Stimulated activated naive B cell treated with anti-CD40 and anti-IgM and Interleukin-4, amounts not matched to agents 10 μg/mL and 1 μg/mL and 100 μg/mL, for 72 hours (primary cell): ENCODE measurements around the gene IBA57.

ENCODE experiments used
- ATAC-seq, 2 donors: fragments of 150-1000 bp; cut with Tn5 transposase; replicated peaks; 2 replicates each; pipeline ENCODE4 v1.10.0; 2021; ENCODE audit warnings: moderate library complexity in 1 of 2
- DNase-seq: peaks from one replicate; pipeline ENCODE4 v3.0.0; 2021
- H3K27ac Mint-ChIP-seq: one replicate; pipeline ENCODE4 v1.8.0; 2022; ENCODE audit warnings: mild to moderate bottlenecking, mixed read lengths
- H3K27me3 Mint-ChIP-seq, 2 donors: one replicate each; pipeline ENCODE4 v1.8.0; 2022; ENCODE audit warnings: mixed read lengths in 2 of 2
- H3K36me3 Mint-ChIP-seq, 2 donors: one replicate each; pipeline ENCODE4 v1.8.0; 2022; ENCODE audit warnings: mixed read lengths in 2 of 2, mild to moderate bottlenecking in 1 of 2
- H3K4me1 Mint-ChIP-seq, 2 donors: one replicate each; pipeline ENCODE4 v1.8.0; 2022; ENCODE audit warnings: mixed read lengths in 2 of 2, mild to moderate bottlenecking in 1 of 2
- H3K4me3 Mint-ChIP-seq, 2 donors: one replicate each; pipeline ENCODE4 v1.8.0; 2022; ENCODE audit warnings: mild to moderate bottlenecking in 2 of 2, mixed read lengths in 2 of 2, moderate library complexity in 1 of 2
- H3K9me3 Mint-ChIP-seq, 2 donors: one replicate each; pipeline ENCODE4 v1.8.0; 2022; ENCODE audit warnings: mixed read lengths in 2 of 2, mild to moderate bottlenecking in 1 of 2

Gene IBA57

DNA sequence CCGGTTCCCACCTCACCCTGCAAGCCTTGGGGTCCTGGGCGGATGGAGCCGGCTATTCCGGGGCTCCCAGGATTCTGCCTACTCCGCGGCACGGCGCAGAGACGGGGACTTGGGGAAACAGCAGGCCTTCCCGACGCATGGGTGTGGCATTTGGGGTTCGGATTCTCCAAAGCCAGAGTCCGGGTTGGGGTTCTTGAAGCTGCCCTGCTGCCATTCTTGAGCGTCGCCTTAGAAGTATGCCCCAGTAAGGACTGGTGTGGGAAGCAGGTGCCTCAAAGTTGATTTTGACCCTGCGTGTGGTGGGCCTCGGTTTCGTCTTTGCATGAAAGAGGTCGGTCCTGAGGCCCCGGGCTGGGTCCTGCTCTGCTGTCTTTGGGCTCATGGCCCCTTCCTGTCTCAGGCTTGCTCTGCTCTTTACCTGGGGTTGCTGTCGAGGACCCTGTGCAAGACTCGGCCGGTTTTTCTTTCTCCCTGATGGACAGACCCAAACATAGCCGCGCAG lies 24.8 kb upstream of the IBA57 start:
- peaks cover 20 to 58% of the 10 kb centered on the region in 2 donors for H3K4me1 Mint-ChIP-seq
- DNase-seq (no peak), ATAC-seq (no peak)

DNA sequence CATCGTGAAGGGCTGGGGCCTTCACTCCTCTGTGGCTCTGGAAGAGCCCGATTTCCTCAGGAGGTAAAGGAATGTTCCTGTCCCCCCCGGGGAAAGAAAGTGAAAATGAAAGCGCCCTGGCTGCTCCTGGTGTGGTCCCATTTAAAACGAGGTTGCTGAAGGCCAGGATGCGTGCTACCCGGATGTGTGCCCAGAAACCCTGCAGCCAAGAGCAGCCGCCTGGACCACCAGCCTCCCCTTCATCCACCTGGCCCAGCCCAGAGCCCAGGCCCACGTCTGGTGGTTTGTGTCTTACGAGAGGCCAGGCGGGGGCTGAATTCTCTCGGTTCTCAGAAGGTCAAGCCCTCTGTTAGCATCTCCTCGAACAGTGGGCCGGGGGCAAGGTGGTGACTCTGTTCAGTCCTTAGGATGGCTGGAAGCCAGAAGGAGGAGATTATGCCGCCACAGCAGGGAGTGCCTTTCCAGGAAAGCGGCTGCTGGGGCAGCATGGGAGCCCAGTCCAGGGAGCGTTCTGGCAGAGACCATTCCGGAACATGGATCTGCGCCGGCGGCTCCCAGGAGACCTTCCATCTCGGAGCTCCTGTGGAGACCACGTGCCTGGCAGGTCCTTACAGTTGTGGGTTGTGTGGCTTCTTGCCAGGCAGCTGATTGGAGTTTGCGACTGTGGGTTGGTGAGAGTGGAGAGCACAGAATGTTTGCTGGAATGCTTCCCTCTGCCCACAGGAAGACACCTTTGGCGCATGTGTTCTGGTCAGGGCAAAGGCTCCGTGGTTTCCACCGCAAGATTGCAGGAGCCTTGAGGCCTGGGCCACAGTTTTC lies 24.2 kb upstream of the IBA57 start:
- peaks cover 2 to 9% of the 10 kb centered on the region in 2 donors for H3K36me3 Mint-ChIP-seq
- no peak for ATAC-seq
- H3K27me3 Mint-ChIP-seq, result no peaks in the 10 kb centered on the region
- H3K27ac Mint-ChIP-seq, result peak overlapping the region; percentile 89
- peaks cover 20 to 58% of the 10 kb centered on the region in 2 donors for H3K4me1 Mint-ChIP-seq
- no peak for DNase-seq
- peak overlapping the region; percentile 93 to 97 for H3K4me3 Mint-ChIP-seq
- H3K9me3 Mint-ChIP-seq, result no peaks in the 10 kb centered on the region

More for the DNA sequence above, 24.8 kb upstream of the IBA57 start:
- Mint-ChIP-seq H3K36me3 (peaks cover 2 to 9% of the 10 kb centered on the region in 2 donors), H3K27ac (peak overlapping the region; percentile 98), H3K9me3 (no peaks in the 10 kb centered on the region), H3K4me3 (peak overlapping the region; percentile 93 to 97), H3K27me3 (no peaks in the 10 kb centered on the region)

DNA sequence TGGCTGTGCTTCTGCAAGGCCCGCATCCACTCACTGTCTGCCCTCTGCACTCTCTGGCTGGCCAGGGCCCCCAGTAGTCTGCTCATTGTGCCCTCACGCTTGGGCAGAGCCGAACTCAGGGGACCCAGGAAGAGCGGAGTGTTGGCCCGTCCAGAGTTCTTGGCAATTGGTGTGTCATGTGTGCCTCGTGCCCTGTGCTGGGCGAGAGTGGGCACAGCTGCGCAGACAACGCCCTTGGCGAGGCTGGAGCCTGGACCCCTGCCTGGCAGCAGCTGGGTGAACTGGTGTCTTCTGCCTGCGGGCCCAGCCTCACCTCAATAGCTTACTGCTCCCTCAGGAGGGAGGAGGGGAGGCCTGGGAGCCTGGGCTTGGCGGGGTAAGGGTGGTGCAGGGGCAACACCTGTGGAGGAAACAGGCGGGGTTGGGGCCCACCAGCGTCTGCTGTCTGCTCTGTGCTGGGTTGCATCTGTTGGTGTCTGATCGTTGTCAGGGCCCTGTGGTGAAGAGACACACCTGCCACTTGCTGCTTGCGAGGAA lies 23.4 kb upstream of the IBA57 start:
- Mint-ChIP-seq H3K27me3 (no peaks in the 10 kb centered on the region), H3K9me3 (no peaks in the 10 kb centered on the region), H3K4me3 (peak overlapping the region; percentile 93 to 97), H3K27ac (peak overlapping the region; percentile 77), H3K4me1 (peaks cover 18 to 53% of the 10 kb centered on the region in 2 donors), H3K36me3 (peaks cover 2 to 9% of the 10 kb centered on the region in 2 donors)
- DNase-seq, result no peak
- no peak for ATAC-seq

DNA sequence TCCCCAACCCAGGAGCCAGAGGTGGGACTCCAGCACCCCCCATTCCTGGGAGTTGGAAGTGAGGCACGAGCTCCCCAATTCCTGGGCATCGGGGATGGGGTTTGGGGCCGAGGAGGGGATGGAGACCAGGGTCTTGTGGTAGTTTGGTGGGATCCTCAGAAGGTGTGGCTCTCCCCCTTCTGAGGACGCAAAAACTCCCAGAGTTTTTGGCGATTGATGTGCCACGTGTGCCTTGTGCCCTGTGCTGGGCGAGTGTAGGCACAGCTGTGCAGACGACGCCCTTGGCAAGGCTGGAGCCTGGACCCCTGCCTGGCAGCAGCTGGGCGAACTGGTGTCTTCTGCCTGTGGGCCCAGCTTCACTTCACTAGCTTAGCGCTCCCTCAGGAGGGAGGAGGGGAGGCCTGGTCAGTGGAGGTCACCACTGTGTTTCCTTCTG lies 22.9 kb upstream of the IBA57 start:
- Mint-ChIP-seq H3K36me3 (peaks cover 5 to 9% of the 10 kb centered on the region in 2 donors), H3K4me3 (peak overlapping the region; percentile 39 to 97), H3K4me1 (peaks cover 18 to 53% of the 10 kb centered on the region in 2 donors), H3K27ac (peak overlapping the region; percentile 77), H3K27me3 (no peaks in the 10 kb centered on the region), H3K9me3 (no peaks in the 10 kb centered on the region)
- ATAC-seq (no peak), DNase-seq (no peak)

DNA sequence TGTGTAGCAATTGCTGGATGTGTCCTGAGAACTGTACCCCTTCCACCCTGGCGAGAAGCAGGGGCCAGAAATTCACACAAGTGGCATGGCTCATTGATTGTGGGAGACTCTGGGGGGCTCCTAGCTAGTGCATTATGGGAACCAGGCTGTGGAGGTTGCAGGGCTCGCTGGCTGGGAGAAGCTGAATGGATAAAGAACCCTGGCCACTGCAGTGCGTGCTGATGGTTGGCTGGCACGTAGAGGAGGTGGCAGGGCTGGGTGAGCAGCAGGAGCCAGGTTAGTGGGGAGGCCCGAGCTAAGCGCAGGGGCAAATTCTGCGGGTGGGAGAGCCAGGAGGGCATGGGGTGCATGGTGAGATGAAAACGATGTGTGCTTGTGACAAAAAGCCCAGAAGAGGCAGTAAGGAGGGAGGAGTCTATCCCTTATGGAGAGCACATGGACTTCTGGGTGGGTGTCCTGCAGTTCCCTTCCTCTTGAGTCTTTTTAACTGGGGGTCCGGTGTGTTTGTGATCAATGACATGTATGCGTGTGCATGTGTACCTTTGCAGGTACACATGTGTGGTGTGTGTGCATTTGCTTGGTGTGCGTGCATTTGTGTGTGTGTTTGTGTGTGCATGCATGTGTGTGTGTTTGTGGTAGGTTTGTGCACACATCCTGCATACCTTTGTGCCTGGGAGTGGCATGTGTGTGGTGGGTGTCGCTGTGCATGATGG lies 22.0 kb upstream of the IBA57 start:
- DNase-seq (no peak), ATAC-seq (no peak)
- H3K4me1 Mint-ChIP-seq, result peaks cover 16 to 46% of the 10 kb centered on the region in 2 donors
- H3K27ac Mint-ChIP-seq, result peak overlapping the region; percentile 77
- no peaks in the 10 kb centered on the region for H3K9me3 Mint-ChIP-seq
- H3K36me3 Mint-ChIP-seq, result peaks cover 5 to 9% of the 10 kb centered on the region in 2 donors
- H3K4me3 Mint-ChIP-seq, result no peak overlapping the region
- no peaks in the 10 kb centered on the region for H3K27me3 Mint-ChIP-seq

DNA sequence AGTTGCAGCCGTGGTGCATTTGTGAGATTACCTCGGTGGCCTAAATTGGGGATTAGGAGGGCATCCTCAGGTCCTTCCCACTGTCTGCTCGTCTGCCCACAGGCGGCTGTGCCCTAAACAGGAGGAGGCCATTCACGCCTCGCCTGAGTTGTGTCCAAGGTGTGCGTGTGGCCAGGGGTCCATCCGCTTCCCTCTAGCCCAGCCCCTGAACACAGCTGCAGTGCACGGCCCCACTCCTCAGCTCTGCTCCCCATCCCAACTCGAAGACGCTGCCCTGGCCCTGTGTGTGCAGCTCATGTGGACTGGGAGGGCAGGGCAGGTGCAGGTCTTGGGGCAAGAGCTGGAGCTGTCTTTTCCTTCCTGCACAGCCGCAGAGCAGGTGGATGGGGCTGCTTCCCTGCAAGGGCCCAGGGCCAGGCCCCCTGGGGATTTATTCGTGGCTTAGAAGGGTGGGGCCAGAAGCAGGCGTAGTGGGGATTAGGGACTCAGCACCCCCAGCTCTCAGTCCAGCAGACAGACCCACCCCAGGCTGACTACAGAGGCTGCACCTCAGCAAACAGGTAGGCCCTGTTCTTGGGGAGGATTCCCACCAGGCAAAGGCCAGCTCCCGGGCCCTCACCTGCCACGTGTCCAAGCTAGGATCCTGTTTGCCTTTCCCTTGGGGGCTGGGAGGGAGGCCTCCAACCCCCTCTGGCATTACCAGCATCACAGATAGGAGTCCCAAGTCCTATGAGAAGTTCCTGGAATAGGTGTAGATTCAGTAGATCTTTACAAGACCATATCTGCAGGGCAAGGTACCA lies 21.2 kb upstream of the IBA57 start:
- DNase-seq (no peak), ATAC-seq (no peak)
- peaks cover 5 to 9% of the 10 kb centered on the region in 2 donors for H3K36me3 Mint-ChIP-seq
- no peak overlapping the region for H3K27ac Mint-ChIP-seq
- H3K4me3 Mint-ChIP-seq, result no peak overlapping the region
- no peaks in the 10 kb centered on the region for H3K9me3 Mint-ChIP-seq
- peaks cover 16 to 41% of the 10 kb centered on the region in 2 donors for H3K4me1 Mint-ChIP-seq
- no peaks in the 10 kb centered on the region for H3K27me3 Mint-ChIP-seq

DNA sequence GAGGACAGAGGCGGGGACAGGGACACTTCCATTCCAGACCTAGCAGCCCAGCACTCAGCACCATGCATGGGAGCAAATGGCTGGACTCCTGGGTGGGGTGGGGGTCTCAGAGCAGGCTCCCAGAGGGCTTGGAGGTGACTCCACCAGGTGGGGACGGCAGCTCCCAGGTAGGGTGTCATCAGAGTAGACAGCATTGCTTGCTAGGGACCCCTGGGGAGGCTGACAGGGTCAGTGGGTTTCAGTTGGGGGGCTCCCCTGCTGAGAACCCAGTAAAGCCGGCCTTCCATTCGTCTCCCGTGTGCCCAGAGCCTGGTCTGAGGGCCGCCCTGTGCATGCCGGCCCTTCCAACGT lies 20.6 kb upstream of the IBA57 start:
- H3K9me3 Mint-ChIP-seq, result no peaks in the 10 kb centered on the region
- no peak overlapping the region for H3K4me3 Mint-ChIP-seq
- no peaks in the 10 kb centered on the region for H3K27me3 Mint-ChIP-seq
- ATAC-seq (no peak), DNase-seq (no peak)
- H3K27ac Mint-ChIP-seq, result no peak overlapping the region
- peaks cover 5 to 9% of the 10 kb centered on the region in 2 donors for H3K36me3 Mint-ChIP-seq
- H3K4me1 Mint-ChIP-seq, result peaks cover 16 to 41% of the 10 kb centered on the region in 2 donors

DNA sequence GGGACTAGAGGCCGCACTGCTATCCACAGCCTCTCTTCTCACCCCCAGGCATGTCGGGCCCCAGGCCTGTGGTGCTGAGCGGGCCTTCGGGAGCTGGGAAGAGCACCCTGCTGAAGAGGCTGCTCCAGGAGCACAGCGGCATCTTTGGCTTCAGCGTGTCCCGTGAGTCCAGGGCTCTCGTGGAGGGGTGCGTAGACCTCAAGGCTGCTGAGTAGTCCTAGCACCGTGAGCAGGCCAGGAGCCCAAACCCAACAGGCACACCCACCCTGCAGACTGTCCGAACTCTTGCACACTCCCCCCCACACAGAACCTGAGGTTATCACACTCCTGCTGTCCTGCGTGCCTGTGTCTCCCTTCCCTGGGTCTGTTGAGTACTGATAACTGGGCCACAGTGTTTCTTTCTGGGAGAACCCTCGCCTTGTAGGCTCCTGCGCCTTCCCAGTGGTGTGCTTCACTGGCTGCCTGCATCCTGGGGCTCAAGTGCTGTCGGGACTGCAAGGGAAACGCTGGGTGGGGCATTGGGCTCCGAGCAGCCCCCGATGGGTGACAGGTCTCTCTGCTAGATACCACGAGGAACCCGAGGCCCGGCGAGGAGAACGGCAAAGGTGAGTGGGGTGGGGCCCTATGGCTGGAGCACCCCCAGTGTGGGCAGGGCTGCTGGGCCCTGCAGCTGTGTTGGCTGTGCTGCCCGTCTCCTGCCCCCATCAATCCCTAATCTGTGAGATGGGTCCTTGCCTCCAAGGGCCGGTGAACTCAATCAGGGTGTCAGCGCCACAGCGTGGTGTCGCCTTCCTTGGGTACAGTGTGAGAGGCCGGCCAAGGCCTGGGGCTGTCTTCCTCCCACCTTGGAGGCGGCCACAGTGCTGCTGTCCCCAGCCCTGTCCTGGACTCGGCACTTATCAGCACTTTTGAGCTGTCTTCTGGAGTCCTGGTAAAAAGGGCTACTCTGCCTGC lies 19.9 kb upstream of the IBA57 start:
- ATAC-seq, result no peak
- H3K27me3 Mint-ChIP-seq, result no peaks in the 10 kb centered on the region
- H3K27ac Mint-ChIP-seq, result no peak overlapping the region
- DNase-seq, result no peak
- H3K9me3 Mint-ChIP-seq, result no peaks in the 10 kb centered on the region
- H3K4me3 Mint-ChIP-seq, result no peak overlapping the region
- peaks cover 5 to 9% of the 10 kb centered on the region in 2 donors for H3K36me3 Mint-ChIP-seq
- peaks cover 16 to 41% of the 10 kb centered on the region in 2 donors for H3K4me1 Mint-ChIP-seq

DNA sequence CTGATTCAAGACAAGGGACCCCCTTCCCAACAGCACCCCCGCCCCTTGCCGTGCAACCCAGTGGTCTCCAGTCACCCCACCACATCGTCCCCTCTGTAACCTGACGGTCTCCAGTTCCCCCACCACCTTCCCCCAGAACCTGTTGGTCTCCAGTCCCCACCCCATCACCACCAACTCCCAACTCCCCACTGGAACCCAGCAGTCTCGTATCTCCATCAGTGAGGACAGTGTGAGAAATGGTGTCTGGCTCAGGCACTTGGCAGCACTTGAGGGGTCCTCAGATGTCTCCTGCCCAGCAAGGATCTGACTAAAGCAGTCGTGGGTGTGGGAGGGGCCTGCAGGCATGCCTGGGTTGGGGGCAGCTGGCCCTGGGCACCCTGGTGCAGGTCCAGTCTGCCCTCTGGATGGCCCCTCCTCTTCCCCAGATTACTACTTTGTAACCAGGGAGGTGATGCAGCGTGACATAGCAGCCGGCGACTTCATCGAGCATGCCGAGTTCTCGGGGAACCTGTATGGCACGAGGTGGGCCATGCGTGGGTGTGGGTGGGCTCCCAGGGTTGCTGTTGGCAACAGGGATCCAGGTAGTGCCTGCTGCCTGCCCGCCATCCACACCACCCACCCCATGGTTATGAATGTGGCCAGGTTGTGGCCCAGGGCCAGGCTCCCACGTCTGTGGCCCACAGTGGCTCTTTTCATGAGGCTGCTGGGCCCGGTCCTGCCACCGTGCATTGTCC lies 19.0 kb upstream of the IBA57 start:
- Mint-ChIP-seq H3K36me3 (peaks cover 5 to 9% of the 10 kb centered on the region in 2 donors), H3K27ac (no peak overlapping the region), H3K9me3 (no peaks in the 10 kb centered on the region), H3K27me3 (no peaks in the 10 kb centered on the region), H3K4me3 (no peak overlapping the region), H3K4me1 (peaks cover 19 to 33% of the 10 kb centered on the region in 2 donors)
- no peak for DNase-seq
- no peak for ATAC-seq

DNA sequence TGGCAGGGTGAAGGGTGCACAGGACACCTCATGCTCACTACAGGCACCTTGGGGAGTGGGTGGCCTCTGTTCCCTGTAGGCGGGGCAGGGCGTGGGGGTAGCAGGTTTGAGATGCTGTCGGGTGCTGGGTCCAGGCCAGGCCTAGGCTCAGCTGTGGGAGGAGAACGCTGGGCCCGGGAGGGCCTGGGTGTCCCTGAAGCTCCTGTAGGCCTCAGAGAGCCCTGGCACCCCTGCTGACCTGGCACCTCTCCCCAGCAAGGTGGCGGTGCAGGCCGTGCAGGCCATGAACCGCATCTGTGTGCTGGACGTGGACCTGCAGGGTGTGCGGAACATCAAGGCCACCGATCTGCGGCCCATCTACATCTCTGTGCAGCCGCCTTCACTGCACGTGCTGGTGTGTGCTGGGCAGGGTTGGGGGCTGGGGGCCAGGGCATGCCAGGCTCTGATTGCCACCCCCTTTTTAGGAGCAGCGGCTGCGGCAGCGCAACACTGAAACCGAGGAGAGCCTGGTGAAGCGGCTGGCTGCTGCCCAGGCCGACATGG lies 18.4 kb upstream of the IBA57 start:
- no peaks in the 10 kb centered on the region for H3K9me3 Mint-ChIP-seq
- no peak overlapping the region for H3K4me3 Mint-ChIP-seq
- ATAC-seq (no peak), DNase-seq (no peak)
- peaks cover 5 to 9% of the 10 kb centered on the region in 2 donors for H3K36me3 Mint-ChIP-seq
- H3K4me1 Mint-ChIP-seq, result peaks cover 19 to 28% of the 10 kb centered on the region in 2 donors
- no peak overlapping the region for H3K27ac Mint-ChIP-seq
- no peaks in the 10 kb centered on the region for H3K27me3 Mint-ChIP-seq

DNA sequence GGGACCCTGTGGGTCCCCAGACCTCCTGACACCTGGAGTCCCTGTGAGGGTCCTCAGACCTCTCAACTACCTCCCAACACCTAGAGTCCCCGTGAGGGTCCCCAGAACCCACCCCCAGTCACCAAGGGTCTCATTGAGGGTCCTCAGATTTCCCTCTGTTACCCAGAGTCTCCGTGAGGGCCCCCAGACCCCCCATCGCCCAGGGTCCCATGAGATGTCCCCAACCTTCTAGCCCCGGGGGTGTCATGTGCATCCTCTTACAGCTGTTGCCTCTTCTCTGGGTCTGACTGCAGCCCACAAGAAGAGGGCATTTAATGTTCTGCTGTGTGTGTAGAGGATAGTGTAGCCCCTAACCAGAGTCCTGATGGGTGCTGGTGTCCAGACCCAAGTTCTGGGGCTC lies 17.8 kb upstream of the IBA57 start:
- ATAC-seq, result no peak
- H3K4me3 Mint-ChIP-seq, result no peak overlapping the region
- peaks cover 19 to 26% of the 10 kb centered on the region in 2 donors for H3K4me1 Mint-ChIP-seq
- no peaks in the 10 kb centered on the region for H3K9me3 Mint-ChIP-seq
- no peak overlapping the region for H3K27ac Mint-ChIP-seq
- H3K27me3 Mint-ChIP-seq, result no peaks in the 10 kb centered on the region
- peaks cover 5 to 9% of the 10 kb centered on the region in 2 donors for H3K36me3 Mint-ChIP-seq
- no peak for DNase-seq

DNA sequence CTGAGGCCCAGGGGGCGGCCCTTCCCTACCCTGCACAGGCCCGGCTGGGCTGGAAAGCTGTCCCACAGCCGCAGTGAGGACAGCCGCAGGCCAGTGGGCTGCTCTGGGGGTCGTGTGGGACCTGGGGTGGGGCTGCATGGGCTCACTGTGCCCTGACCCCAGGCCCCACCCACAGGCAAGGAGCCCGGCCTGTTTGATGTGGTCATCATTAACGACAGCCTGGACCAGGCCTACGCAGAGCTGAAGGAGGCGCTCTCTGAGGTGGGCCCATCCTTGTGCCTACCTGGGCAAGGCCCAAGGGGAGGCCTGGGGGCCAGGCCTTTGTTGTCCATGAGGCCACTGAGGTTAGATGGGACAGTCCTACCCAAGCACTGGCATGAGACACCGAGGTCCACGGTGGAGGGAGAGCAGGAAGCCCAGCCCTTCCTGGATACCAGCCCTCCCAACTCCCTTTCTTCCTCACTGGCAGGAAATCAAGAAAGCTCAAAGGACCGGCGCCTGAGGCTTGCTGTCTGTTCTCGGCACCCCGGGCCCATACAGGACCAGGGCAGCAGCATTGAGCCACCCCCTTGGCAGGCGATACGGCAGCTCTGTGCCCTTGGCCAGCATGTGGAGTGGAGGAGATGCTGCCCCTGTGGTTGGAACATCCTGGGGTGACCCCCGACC lies 17.3 kb upstream of the IBA57 start:
- no peaks in the 10 kb centered on the region for H3K27me3 Mint-ChIP-seq
- peaks cover 15 to 24% of the 10 kb centered on the region in 2 donors for H3K4me1 Mint-ChIP-seq
- no peaks in the 10 kb centered on the region for H3K9me3 Mint-ChIP-seq
- DNase-seq (no peak), ATAC-seq (no peak)
- peaks cover 5 to 9% of the 10 kb centered on the region in 2 donors for H3K36me3 Mint-ChIP-seq
- H3K4me3 Mint-ChIP-seq, result no peak overlapping the region
- H3K27ac Mint-ChIP-seq, result no peak overlapping the region
